Kidney epithelial cell (primary cell): ENCODE data around the gene SELPLG. TPM values are rescaled to one million over a fixed set of nuclear protein-coding genes. Genes with fewer than 3 reads are reported as not detected.

Experiments
- DNase-seq: peaks from one replicate; pipeline ENCODE4 v3.0.0-alpha.2; 2010; ENCODE audit warnings: low read depth
- H3K27me3 ChIP-seq: 2 replicates; pipeline ENCODE4 v1.6.0; 2011; ENCODE audit warnings: low read length; ENCODE audit not compliant: control insufficient read depth, insufficient read depth
- H3K36me3 ChIP-seq: 2 replicates; pipeline ENCODE4 v1.5.1; 2011; ENCODE audit warnings: low read length; ENCODE audit not compliant: control insufficient read depth, insufficient read depth
- H3K4me3 ChIP-seq: 2 replicates; pipeline ENCODE4 v1.5.1; 2011; ENCODE audit warnings: low read depth, mild to moderate bottlenecking, control low read depth, low read length
- CTCF ChIP-seq: IDR thresholded peaks from 2 replicates; pipeline ENCODE4 v1.5.1; 2011; ENCODE audit warnings: mild to moderate bottlenecking, moderate library complexity, low read length, control low read depth, inconsistent platforms; ENCODE audit not compliant: insufficient read depth, poor library complexity, severe bottlenecking
- total RNA-seq: library from RNA; depleted of rRNA; stranded (reverse); fragments of >200 nt; gene quantifications from 2 replicates; pipeline ENCODE4 v1.2.3, GENCODE V29; 2015

The SELPLG gene
- total RNA-seq, 1 donor from 2014 or later, result 0.42 TPM

DNA sequence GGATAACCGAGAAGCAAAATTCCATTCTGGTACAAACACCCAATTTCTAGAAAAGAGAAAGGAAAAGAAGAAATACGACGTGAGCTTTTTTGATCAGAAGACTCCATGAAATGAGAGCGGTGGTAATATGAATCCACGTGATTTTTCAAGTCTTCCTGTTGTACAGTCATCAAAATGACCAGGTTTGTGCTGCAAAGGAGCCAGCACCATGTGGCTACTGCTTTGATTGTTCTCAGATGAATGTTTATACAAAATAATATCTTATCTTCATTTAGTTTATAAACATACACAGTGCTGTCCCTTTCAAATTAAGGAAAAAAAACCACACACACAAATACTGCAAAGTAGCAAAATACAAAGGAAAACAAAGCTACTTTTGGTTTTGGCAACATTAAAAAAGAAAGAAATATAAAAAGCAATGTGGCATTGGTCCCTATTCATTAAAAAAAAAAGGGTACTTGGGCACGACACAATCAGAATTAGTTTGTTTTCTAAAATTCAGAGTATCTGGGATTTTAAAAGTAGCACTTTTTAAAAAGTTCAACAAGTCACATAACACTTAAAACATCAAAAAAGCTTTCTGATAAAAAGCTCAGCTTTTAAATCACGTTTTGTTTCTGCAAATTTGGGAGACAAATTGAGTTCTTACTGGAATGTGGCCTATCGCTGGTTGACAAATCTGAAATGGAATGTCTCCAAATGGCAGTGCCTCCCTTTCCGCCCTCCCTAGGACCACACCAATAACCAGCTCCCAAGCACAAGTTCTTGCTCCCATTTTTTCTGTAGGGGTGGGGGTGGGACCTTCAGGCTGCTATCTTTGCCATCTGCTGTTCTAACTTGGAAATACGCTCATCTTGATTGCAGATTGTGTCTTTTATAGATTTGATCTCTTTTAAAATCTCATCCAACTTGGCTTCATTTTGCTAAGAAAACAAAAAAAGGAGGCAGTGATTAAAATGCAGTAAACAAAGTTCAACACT lies 13.2 kb upstream of the SELPLG start:
- Histone ChIP-seq H3K4me3 (no peak overlapping the region), H3K27me3 (no peaks in the 10 kb centered on the region), H3K36me3 (peaks cover 3% of the 10 kb centered on the region)
- no peak for TF ChIP-seq CTCF
- no peak for DNase-seq

- no peak for TF ChIP-seq CTCF
- H3K4me3 ChIP-seq, result no peak overlapping the region
- DNase-seq, result no peak
- H3K27me3 ChIP-seq, result no peaks in the 10 kb centered on the region
- peaks cover 3% of the 10 kb centered on the region for H3K36me3 ChIP-seq
Measured at GRCh38 chr12:108645686-108646599, 12.2 kb upstream of the SELPLG start.

GRCh38 chr12:108644811-108645120 lies 11.1 kb upstream of the SELPLG start:
- no peak for DNase-seq
- Histone ChIP-seq H3K36me3 (peaks cover 3% of the 10 kb centered on the region), H3K27me3 (no peaks in the 10 kb centered on the region), H3K4me3 (no peak overlapping the region)
- no peak for TF ChIP-seq CTCF

- Histone ChIP-seq H3K4me3 (no peak overlapping the region), H3K36me3 (peaks cover 3% of the 10 kb centered on the region), H3K27me3 (no peaks in the 10 kb centered on the region)
- DNase-seq, result no peak
- no peak for TF ChIP-seq CTCF
Measured at GRCh38 chr12:108643941-108644810, 10.5 kb upstream of the SELPLG start.

DNA sequence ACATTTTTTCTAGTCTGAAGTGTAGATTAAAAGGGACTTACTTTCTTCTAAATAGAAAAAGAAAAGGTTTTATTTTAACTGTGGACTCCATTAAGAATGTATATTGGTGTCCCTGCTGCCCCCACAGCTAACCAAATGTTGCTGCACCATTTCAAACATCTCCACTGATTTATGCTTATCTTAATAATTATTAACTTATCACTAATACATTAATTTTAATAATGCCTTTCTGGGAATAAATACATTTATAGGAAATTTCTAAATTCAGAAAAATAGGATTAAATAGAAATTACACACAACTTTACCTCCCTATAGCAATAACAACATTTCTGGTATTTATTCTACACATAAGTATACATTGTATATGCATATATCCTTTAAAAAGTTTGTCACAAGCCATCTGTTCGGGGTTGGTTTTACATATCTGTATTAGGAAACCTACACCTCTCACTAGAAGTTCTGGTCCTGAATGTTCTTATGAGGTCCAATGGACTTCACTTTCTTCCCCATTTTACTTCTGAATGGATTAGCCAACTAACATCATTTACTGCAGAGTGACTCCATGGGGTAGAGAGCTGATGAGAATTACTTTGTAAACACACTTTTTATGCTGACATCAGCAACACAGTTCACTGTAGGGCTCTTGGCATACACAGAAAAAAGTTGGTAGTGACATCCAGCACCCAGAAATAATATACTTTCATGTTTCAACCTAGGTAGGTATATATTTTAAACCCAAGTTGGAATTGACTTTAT lies 9.4 kb upstream of the SELPLG start:
- peaks cover 1% of the 10 kb centered on the region for H3K36me3 ChIP-seq
- no peaks in the 10 kb centered on the region for H3K27me3 ChIP-seq
- TF ChIP-seq CTCF, result no peak
- H3K4me3 ChIP-seq, result no peak overlapping the region
- DNase-seq, result no peak
